Thoracic aorta (tissue), 2 donors: ENCODE measurements around the gene SLC25A12. TPM values are rescaled to one million over a fixed set of nuclear protein-coding genes. Genes with fewer than 3 reads are reported as not detected.

Experiments used
- ATAC-seq: fragments of 150-250 bp; one replicate; pipeline ENCODE4 v1.8.0; 2017; ENCODE audit warnings: low read depth; ENCODE audit not compliant: insufficient number of reproducible peaks, low FRiP score
- DNase-seq: peaks from one replicate; pipeline ENCODE4 v3.0.0-alpha.2; 2020; ENCODE audit warnings: low spot score
- H3K27ac ChIP-seq, 2 donors: fragments of 200-600 bp; sonication (generic); 1 replicate in 1 of 2; 2 replicates in 1 of 2; pipeline ENCODE4 v1.5.1; 2016; ENCODE audit warnings: mild to moderate bottlenecking in 2 of 2, moderate library complexity in 2 of 2
- H3K27me3 ChIP-seq: fragments of 200-600 bp; sonication (generic); replicated peaks from 2 replicates; pipeline ENCODE4 v1.6.0; 2016; ENCODE audit warnings: mild to moderate bottlenecking; ENCODE audit not compliant: insufficient read depth
- H3K36me3 ChIP-seq: fragments of 200-600 bp; sonication (generic); one replicate; pipeline ENCODE4 v1.5.1; 2016
- H3K4me1 ChIP-seq, 2 donors: fragments of 200-600 bp; sonication (generic); 1 replicate in 1 of 2; 2 replicates in 1 of 2; pipeline versions ENCODE4 v1.5.1 to v1.6.0; 2016; ENCODE audit warnings: low read depth in 2 of 2, mild to moderate bottlenecking in 1 of 2; ENCODE audit not compliant: control insufficient read depth in 1 of 2
- H3K4me3 ChIP-seq: fragments of 200-600 bp; sonication (generic); 2 replicates; pipeline ENCODE4 v1.5.1; 2016; ENCODE audit warnings: mild to moderate bottlenecking
- H3K9me3 ChIP-seq: fragments of 200-600 bp; sonication (generic); 2 replicates; pipeline ENCODE4 v1.5.1; 2016
- CTCF ChIP-seq: fragments of 200-600 bp; sonication (generic); IDR thresholded peaks from one replicate; pipeline ENCODE4 v1.5.1; 2019; ENCODE audit warnings: antibody characterized with exemption
- total RNA-seq, 2 donors: library from RNA; depleted of rRNA; stranded (reverse); fragments of >200 nt; gene quantifications; one replicate each; pipeline versions ENCODE4 v1.1.0 to v1.2.3, GENCODE V29; 2016

Gene SLC25A12
- total RNA-seq, 2 donors from 2014 or later: 27.2 to 39.3 TPM

- Histone ChIP-seq H3K36me3 (peaks cover 26% of the 10 kb centered on the region), H3K4me3 (no peak overlapping the region), H3K27ac (no peak overlapping the region), H3K27me3 (no peaks in the 10 kb centered on the region), H3K9me3 (no peaks in the 10 kb centered on the region), H3K4me1 (no peaks in the 10 kb centered on the region)
- DNase-seq (no peak), ATAC-seq (no peak)
- no peak for TF ChIP-seq CTCF
Measured at GRCh38 chr2:171741189-171741588, 152.9 kb downstream of the SLC25A12 start.

- ATAC-seq: no peak
- H3K4me3 ChIP-seq: no peak overlapping the region
- H3K27ac ChIP-seq: no peak overlapping the region
- H3K36me3 ChIP-seq: peaks cover 18% of the 10 kb centered on the region
- TF ChIP-seq CTCF: no peak
- no peak for DNase-seq
- H3K4me1 ChIP-seq: no peaks in the 10 kb centered on the region
- H3K27me3 ChIP-seq: no peaks in the 10 kb centered on the region
- no peaks in the 10 kb centered on the region for H3K9me3 ChIP-seq
Measured at GRCh38 chr2:171735991-171736710, 157.9 kb downstream of the SLC25A12 start.

Other genes starting within 250 kb of the SLC25A12 start
- gene DYNC1I2, start 206.8 kb downstream of the SLC25A12 start, total RNA-seq: 100 to 1,000 TPM in 1 of 2 donors, 10 to 100 TPM in 1; 89.8 to 122 TPM
- gene HAT1, start 28.2 kb upstream of the SLC25A12 start, total RNA-seq: 10 to 100 TPM; 17.3 to 25.3 TPM
- 10 to 100 TPM in 1 of 2 donors, 1 to 10 TPM in 1; 3.2 to 10.8 TPM for gene METAP1D, start 105.7 kb upstream of the SLC25A12 start, total RNA-seq
- under 1 TPM; 0.68 to 0.92 TPM for gene DLX1, start 191.3 kb upstream of the SLC25A12 start, total RNA-seq
- 1 to 10 TPM in 1 of 2 donors, not detected in 1; 1.6 TPM for gene DLX2, start 208.7 kb upstream of the SLC25A12 start, total RNA-seq